Left ventricle myocardium inferior (tissue), 1 donor: ENCODE results near the gene RUNX2. TPM values are rescaled to one million over a fixed set of nuclear protein-coding genes. Genes with fewer than 3 reads are reported as not detected.
A peak's percentile ranks its signal among the peaks of the same experiment; 100 is the strongest.

Source experiments
- DNase-seq: peaks from one replicate; pipeline ENCODE4 v3.0.0-alpha.2; 2020
- H3K27ac ChIP-seq: fragments of 200-600 bp; replicated peaks from 2 replicates; pipeline ENCODE4 v1.8.0; 2021
- H3K27me3 ChIP-seq: fragments of 200-600 bp; 2 replicates; pipeline ENCODE4 v1.8.0; 2021; ENCODE audit warnings: low read depth
- H3K36me3 ChIP-seq: fragments of 200-600 bp; 2 replicates; pipeline ENCODE4 v1.8.0; 2021
- H3K4me1 ChIP-seq: fragments of 200-600 bp; 2 replicates; pipeline ENCODE4 v1.8.0; 2021
- H3K4me3 ChIP-seq: fragments of 200-600 bp; 2 replicates; pipeline ENCODE4 v1.8.0; 2021; ENCODE audit warnings: mild to moderate bottlenecking, moderate library complexity
- H3K9me3 ChIP-seq: fragments of 200-600 bp; replicated peaks from 2 replicates; pipeline ENCODE4 v1.8.0; 2021
- CTCF ChIP-seq: fragments of 200-600 bp; IDR thresholded peaks from 2 replicates; pipeline ENCODE4 v1.8.0; 2021; ENCODE audit warnings: antibody characterized with exemption, mild to moderate bottlenecking, borderline replicate concordance
- intact Hi-C: fragments of 100-400 bp; cut with micrococcal nuclease; formaldehyde crosslinking; loops from one replicate; pipeline ENCODE4 v1.11.0; 2022
- total RNA-seq: library from RNA; stranded (reverse); fragmentation: NEBNext Ultra II Directional; extraction: Animal tissue kit (Norgen Biotek cat#: 25700); gene quantifications from one replicate; pipeline ENCODE4 v1.2.1, GENCODE V29; 2021
- donor health status: DM: no; HTN: yes; CAD: no; lungs with severe emphysema.

Gene RUNX2
- total RNA-seq, 1 donor from 2014 or later = 0.38 TPM

- Histone ChIP-seq H3K27ac (peak overlapping the region; percentile 68), H3K27me3 (no peaks in the 10 kb centered on the region), H3K36me3 (no peaks in the 10 kb centered on the region), H3K4me1 (peaks cover 30% of the 10 kb centered on the region), H3K9me3 (no peaks in the 10 kb centered on the region), H3K4me3 (no peak overlapping the region)
- no peak for TF ChIP-seq CTCF
- intact Hi-C loops = no loop called here
- DNase-seq = peak; percentile 59
Observed at GRCh38 chr6:45445749-45446549, 117.8 kb downstream of the RUNX2 start.

- no peak for TF ChIP-seq CTCF
- Histone ChIP-seq H3K36me3 (no peaks in the 10 kb centered on the region), H3K4me3 (no peak overlapping the region), H3K27me3 (no peaks in the 10 kb centered on the region), H3K9me3 (no peaks in the 10 kb centered on the region), H3K4me1 (peaks cover 30% of the 10 kb centered on the region), H3K27ac (no peak overlapping the region)
- no peak for DNase-seq
- intact Hi-C loops = no loop called here
Observed at GRCh38 chr6:45447005-45447404, 118.9 kb downstream of the RUNX2 start.

- H3K4me3 ChIP-seq = no peak overlapping the region
- no peaks in the 10 kb centered on the region for H3K36me3 ChIP-seq
- TF ChIP-seq CTCF = no peak
- DNase-seq = no peak
- no peaks in the 10 kb centered on the region for H3K27me3 ChIP-seq
- H3K4me1 ChIP-seq = peaks cover 30% of the 10 kb centered on the region
- H3K27ac ChIP-seq = no peak overlapping the region
- H3K9me3 ChIP-seq = no peaks in the 10 kb centered on the region
- intact Hi-C loops = no loop called here
Observed at GRCh38 chr6:45447716-45448115, 119.6 kb downstream of the RUNX2 start.

GRCh38 chr6:45448417-45449389 is 120.6 kb downstream of the RUNX2 start:
- no peak for DNase-seq
- Histone ChIP-seq H3K27ac (no peak overlapping the region), H3K36me3 (no peaks in the 10 kb centered on the region), H3K9me3 (no peaks in the 10 kb centered on the region), H3K4me1 (peaks cover 30% of the 10 kb centered on the region), H3K27me3 (no peaks in the 10 kb centered on the region), H3K4me3 (no peak overlapping the region)
- intact Hi-C loops = no loop called here
- TF ChIP-seq CTCF = no peak

- Histone ChIP-seq H3K4me3 (no peak overlapping the region), H3K9me3 (no peaks in the 10 kb centered on the region), H3K27me3 (no peaks in the 10 kb centered on the region), H3K27ac (no peak overlapping the region), H3K4me1 (peaks cover 29% of the 10 kb centered on the region), H3K36me3 (no peaks in the 10 kb centered on the region)
- no peak for TF ChIP-seq CTCF
- intact Hi-C loops = no loop called here
- no peak for DNase-seq
Observed at GRCh38 chr6:45450132-45450531, 122.0 kb downstream of the RUNX2 start.
